Natural killer cell (primary cell): ENCODE results near the gene CHCHD5. TPM values are rescaled to one million over a fixed set of nuclear protein-coding genes. Genes with fewer than 3 reads are reported as not detected.

Source experiments
- ATAC-seq, 3 donors: fragments of 150-1000 bp in 2 of 3; fragments of 200-7000 bp in 1 of 3; cut with Tn5 transposase; 1 replicate in 1 of 3; 2 replicates in 2 of 3; pipeline ENCODE4 v1.10.0; 2021; ENCODE audit warnings: mild to moderate bottlenecking in 2 of 3, moderate library complexity in 2 of 3
- DNase-seq, 2 donors: peaks; one replicate each; pipeline versions ENCODE4 v3.0.0 to v3.0.0-alpha.2; 2013 to 2021; ENCODE audit warnings: mixed read lengths in 1 of 2
- H3K27ac ChIP-seq: one replicate; pipeline ENCODE4 v1.5.1; 2013; ENCODE audit warnings: mild to moderate bottlenecking, low read length
- H3K27me3 ChIP-seq: one replicate; pipeline ENCODE4 v1.6.1; 2013; ENCODE audit warnings: low read length; ENCODE audit not compliant: control insufficient read depth, insufficient read depth
- H3K36me3 ChIP-seq: one replicate; pipeline ENCODE4 v1.6.1; 2013; ENCODE audit warnings: low read length; ENCODE audit not compliant: control insufficient read depth, insufficient read depth
- H3K4me1 ChIP-seq: one replicate; pipeline ENCODE4 v1.6.1; 2013; ENCODE audit warnings: low read length; ENCODE audit not compliant: control insufficient read depth, insufficient read depth
- H3K4me3 ChIP-seq: one replicate; pipeline ENCODE4 v1.5.1; 2013; ENCODE audit warnings: low read length
- H3K9me3 ChIP-seq: one replicate; pipeline ENCODE4 v1.6.1; 2013; ENCODE audit warnings: low read length; ENCODE audit not compliant: control insufficient read depth, insufficient read depth
- H3K27ac Mint-ChIP-seq, 2 donors: one replicate each; pipeline ENCODE4 v1.8.0; 2022; ENCODE audit warnings: mild to moderate bottlenecking in 2 of 2, mixed read lengths in 2 of 2, moderate library complexity in 1 of 2
- H3K27me3 Mint-ChIP-seq, 2 donors: one replicate each; pipeline ENCODE4 v1.8.0; 2022; ENCODE audit warnings: low read depth in 2 of 2, mixed read lengths in 2 of 2
- H3K36me3 Mint-ChIP-seq: one replicate; pipeline ENCODE4 v1.8.0; 2022; ENCODE audit warnings: mixed read lengths
- H3K4me1 Mint-ChIP-seq, 2 donors: one replicate each; pipeline ENCODE4 v1.8.0; 2022; ENCODE audit warnings: mixed read lengths in 2 of 2
- H3K4me3 Mint-ChIP-seq: one replicate; pipeline ENCODE4 v1.8.0; 2022; ENCODE audit warnings: mild to moderate bottlenecking, moderate library complexity, mixed read lengths
- H3K9me3 Mint-ChIP-seq, 2 donors: one replicate each; pipeline ENCODE4 v1.8.0; 2022; ENCODE audit warnings: mixed read lengths in 2 of 2
- WGBS: methylation state at CpG from one replicate; pipeline ENCODE4 v1.1.7; 2013; ENCODE audit warnings: missing lambda C conversion rate; ENCODE audit not compliant: insufficient coverage; 5-methylcytosine and 5-hydroxymethylcytosine counted together
- intact Hi-C: fragments of 100-400 bp; cut with micrococcal nuclease; formaldehyde crosslinking; loops from one replicate; pipeline ENCODE4 v1.14.2; 2022
- total RNA-seq, 4 donors: library from RNA; stranded (reverse); fragments of 120-200 nt in 1 of 4; gene quantifications; one replicate each; pipeline versions ENCODE4 v1.2.3 to v1.2.4, GENCODE V29; 2013 to 2022
- TF ChIP-seq, protein P1 (sequence below): fragments of 200-600 bp; IDR thresholded peaks from one replicate; pipeline ENCODE4 v1.8.0; 2022; ENCODE audit warnings: antibody characterized with exemption

Gene CHCHD5
- total RNA-seq, 3 donors from 2014 or later (not counting 1 experiment from before 2014, with no cell fraction given): 21.9 to 24.1 (median 22.4) TPM

GRCh38 chr2:112572005-112572404 lies 12.4 kb upstream of the CHCHD5 start:
- H3K27ac ChIP-seq: no peak overlapping the region
- no peak overlapping the region for H3K4me3 Mint-ChIP-seq
- H3K27ac Mint-ChIP-seq: no peak overlapping the region
- no peaks in the 10 kb centered on the region for H3K4me1 Mint-ChIP-seq
- TF ChIP-seq, protein P1, sequence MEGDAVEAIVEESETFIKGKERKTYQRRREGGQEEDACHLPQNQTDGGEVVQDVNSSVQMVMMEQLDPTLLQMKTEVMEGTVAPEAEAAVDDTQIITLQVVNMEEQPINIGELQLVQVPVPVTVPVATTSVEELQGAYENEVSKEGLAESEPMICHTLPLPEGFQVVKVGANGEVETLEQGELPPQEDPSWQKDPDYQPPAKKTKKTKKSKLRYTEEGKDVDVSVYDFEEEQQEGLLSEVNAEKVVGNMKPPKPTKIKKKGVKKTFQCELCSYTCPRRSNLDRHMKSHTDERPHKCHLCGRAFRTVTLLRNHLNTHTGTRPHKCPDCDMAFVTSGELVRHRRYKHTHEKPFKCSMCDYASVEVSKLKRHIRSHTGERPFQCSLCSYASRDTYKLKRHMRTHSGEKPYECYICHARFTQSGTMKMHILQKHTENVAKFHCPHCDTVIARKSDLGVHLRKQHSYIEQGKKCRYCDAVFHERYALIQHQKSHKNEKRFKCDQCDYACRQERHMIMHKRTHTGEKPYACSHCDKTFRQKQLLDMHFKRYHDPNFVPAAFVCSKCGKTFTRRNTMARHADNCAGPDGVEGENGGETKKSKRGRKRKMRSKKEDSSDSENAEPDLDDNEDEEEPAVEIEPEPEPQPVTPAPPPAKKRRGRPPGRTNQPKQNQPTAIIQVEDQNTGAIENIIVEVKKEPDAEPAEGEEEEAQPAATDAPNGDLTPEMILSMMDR: no peak
- H3K9me3 Mint-ChIP-seq: no peaks in the 10 kb centered on the region
- H3K36me3 ChIP-seq: peaks cover 63% of the 10 kb centered on the region
- no peaks in the 10 kb centered on the region for H3K9me3 ChIP-seq
- ATAC-seq: no peak
- H3K4me3 ChIP-seq: no peak overlapping the region
- H3K4me1 ChIP-seq: no peaks in the 10 kb centered on the region
- H3K27me3 ChIP-seq: no peaks in the 10 kb centered on the region
- intact Hi-C loops: no loop called here
- DNase-seq: no peak
- H3K27me3 Mint-ChIP-seq: no peaks in the 10 kb centered on the region
- peaks cover 56% of the 10 kb centered on the region for H3K36me3 Mint-ChIP-seq
- WGBS: 98% methylated on average over 4 of the region's 7 CpGs

DNA sequence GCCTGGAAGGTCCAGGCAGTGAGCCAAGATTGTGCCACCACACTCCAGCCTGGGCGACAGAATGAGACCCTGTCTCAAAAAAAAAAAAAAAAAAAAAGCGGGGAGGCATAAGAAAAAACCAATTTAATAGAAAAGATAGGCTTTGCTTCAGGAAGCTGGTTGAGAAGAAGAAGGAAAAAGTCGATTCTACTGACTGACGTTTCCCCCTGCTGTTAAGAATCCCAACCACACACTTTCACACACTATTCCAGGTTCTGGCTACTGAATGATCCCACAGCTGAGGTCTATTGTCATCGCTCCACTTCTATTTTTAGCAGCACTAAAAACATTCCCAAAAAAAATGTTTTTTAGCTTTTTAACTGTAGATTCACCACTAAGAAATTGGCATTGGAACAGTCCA lies 6.7 kb upstream of the CHCHD5 start:
- Mint-ChIP-seq H3K9me3 (no peaks in the 10 kb centered on the region), H3K27me3 (no peaks in the 10 kb centered on the region), H3K4me3 (no peak overlapping the region), H3K27ac (no peak overlapping the region), H3K36me3 (peaks cover 12% of the 10 kb centered on the region), H3K4me1 (no peaks in the 10 kb centered on the region)
- TF ChIP-seq, protein P1: no peak
- no peak overlapping the region for H3K4me3 ChIP-seq
- H3K27ac ChIP-seq: no peak overlapping the region
- H3K4me1 ChIP-seq: peaks cover 2% of the 10 kb centered on the region
- no peaks in the 10 kb centered on the region for H3K9me3 ChIP-seq
- intact Hi-C loops: no loop called here
- ATAC-seq (no peak), DNase-seq (no peak)
- WGBS: 88% methylated on average over 3 of the region's 5 CpGs
- H3K27me3 ChIP-seq: no peaks in the 10 kb centered on the region
- peaks cover 26% of the 10 kb centered on the region for H3K36me3 ChIP-seq

GRCh38 chr2:112579241-112579640 lies 5.2 kb upstream of the CHCHD5 start:
- intact Hi-C loops: no loop called here
- ATAC-seq: no peak
- H3K27ac Mint-ChIP-seq: no peak overlapping the region

GRCh38 chr2:112580084-112580483 lies 4.3 kb upstream of the CHCHD5 start:
- Histone ChIP-seq H3K27me3 (no peaks in the 10 kb centered on the region), H3K4me1 (peaks cover 16% of the 10 kb centered on the region), H3K9me3 (no peaks in the 10 kb centered on the region), H3K36me3 (peaks cover 10% of the 10 kb centered on the region), H3K27ac (no peak overlapping the region), H3K4me3 (no peak overlapping the region)
- TF ChIP-seq, protein P1: no peak
- DNase-seq (no peak), ATAC-seq (no peak)
- Mint-ChIP-seq H3K4me1 (peaks cover 17 to 19% of the 10 kb centered on the region in 2 donors), H3K27me3 (no peaks in the 10 kb centered on the region), H3K27ac (no peak overlapping the region), H3K4me3 (no peak overlapping the region), H3K36me3 (peaks cover 8% of the 10 kb centered on the region), H3K9me3 (no peaks in the 10 kb centered on the region)
- WGBS: 98% methylated on average over 7 of the region's 7 CpGs
- intact Hi-C loops: loop anchor here (5.0 kb wide), 3 partner anchors 67 to 323 kb away; partner anchors contain the start of genes SLC20A1 and ZC3H8

More at GRCh38 chr2:112579241-112579640, 5.2 kb upstream of the CHCHD5 start:
- Mint-ChIP-seq H3K27me3 (no peaks in the 10 kb centered on the region), H3K4me3 (no peak overlapping the region), H3K9me3 (no peaks in the 10 kb centered on the region), H3K36me3 (peaks cover 12% of the 10 kb centered on the region), H3K4me1 (peaks cover 9 to 11% of the 10 kb centered on the region in 2 donors)
- Histone ChIP-seq H3K27me3 (no peaks in the 10 kb centered on the region), H3K4me1 (peaks cover 9% of the 10 kb centered on the region), H3K36me3 (peaks cover 15% of the 10 kb centered on the region), H3K9me3 (no peaks in the 10 kb centered on the region), H3K27ac (no peak overlapping the region), H3K4me3 (no peak overlapping the region)
- no peak for DNase-seq
- TF ChIP-seq, protein P1: no peak
